ENCODE data around the gene CELF4.

Gene CELF4

GRCh38 chr18:37261988-37262387 is 303.6 kb downstream of the CELF4 start:
- no peak for TF ChIP-seq CTCF (conservative IDR thresholded peaks at IDR 0.05; ENCODE audit: control insufficient read depth, insufficient read depth, low read depth, low read length)
- DNase-seq (ENCODE audit: low read depth), result no peak
- no peak overlapping the region for H3K4me3 ChIP-seq (ENCODE audit: control insufficient read depth, low read depth, low read length)

- H3K4me3 ChIP-seq (ENCODE audit: control insufficient read depth, low read depth, low read length), result no peak overlapping the region
- DNase-seq (ENCODE audit: low read depth), result no peak
- no peak for TF ChIP-seq CTCF (conservative IDR thresholded peaks at IDR 0.05; ENCODE audit: control insufficient read depth, insufficient read depth, low read depth, low read length)
Measured at GRCh38 chr18:37261246-37261840, 304.3 kb downstream of the CELF4 start.

GRCh38 chr18:37260367-37261093 is 305.1 kb downstream of the CELF4 start:
- TF ChIP-seq CTCF (conservative IDR thresholded peaks at IDR 0.05; ENCODE audit: control insufficient read depth, insufficient read depth, low read depth, low read length), result no peak
- H3K4me3 ChIP-seq (ENCODE audit: control insufficient read depth, low read depth, low read length), result no peak overlapping the region
- DNase-seq (ENCODE audit: low read depth), result no peak

GRCh38 chr18:37259711-37260110 is 305.9 kb downstream of the CELF4 start:
- no peak for DNase-seq (ENCODE audit: low read depth)
- no peak for TF ChIP-seq CTCF (conservative IDR thresholded peaks at IDR 0.05; ENCODE audit: control insufficient read depth, insufficient read depth, low read depth, low read length)
- no peak overlapping the region for H3K4me3 ChIP-seq (ENCODE audit: control insufficient read depth, low read depth, low read length)

- no peak for TF ChIP-seq CTCF (conservative IDR thresholded peaks at IDR 0.05; ENCODE audit: control insufficient read depth, insufficient read depth, low read depth, low read length)
Measured at GRCh38 chr18:37258819-37259218, 306.8 kb downstream of the CELF4 start.

GRCh38 chr18:37258131-37258530 is 307.5 kb downstream of the CELF4 start:
- H3K4me3 ChIP-seq (ENCODE audit: control insufficient read depth, low read depth, low read length), result no peak overlapping the region
- DNase-seq (ENCODE audit: low read depth), result no peak
- TF ChIP-seq CTCF (conservative IDR thresholded peaks at IDR 0.05; ENCODE audit: control insufficient read depth, insufficient read depth, low read depth, low read length), result no peak

More at GRCh38 chr18:37258819-37259218, 306.8 kb downstream of the CELF4 start:
- no peak for DNase-seq (ENCODE audit: low read depth)
- H3K4me3 ChIP-seq (ENCODE audit: control insufficient read depth, low read depth, low read length), result no peak overlapping the region

Measured in fibroblast of mammary gland (primary cell).